Smooth muscle cell of the umbilical artery (primary cell): ENCODE measurements around the gene HACD2. TPM values are rescaled to one million over a fixed set of nuclear protein-coding genes. Genes with fewer than 3 reads are reported as not detected.

Source experiments
- total RNA-seq: library from RNA; depleted of rRNA; stranded (reverse); fragments of >200 nt; gene quantifications from 2 replicates; pipeline ENCODE4 v1.2.3, GENCODE V29; 2014

HACD2 gene, protein sequence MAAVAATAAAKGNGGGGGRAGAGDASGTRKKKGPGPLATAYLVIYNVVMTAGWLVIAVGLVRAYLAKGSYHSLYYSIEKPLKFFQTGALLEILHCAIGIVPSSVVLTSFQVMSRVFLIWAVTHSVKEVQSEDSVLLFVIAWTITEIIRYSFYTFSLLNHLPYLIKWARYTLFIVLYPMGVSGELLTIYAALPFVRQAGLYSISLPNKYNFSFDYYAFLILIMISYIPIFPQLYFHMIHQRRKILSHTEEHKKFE
- 19.8 and 26.4 TPM in 2 replicates for total RNA-seq

DNA sequence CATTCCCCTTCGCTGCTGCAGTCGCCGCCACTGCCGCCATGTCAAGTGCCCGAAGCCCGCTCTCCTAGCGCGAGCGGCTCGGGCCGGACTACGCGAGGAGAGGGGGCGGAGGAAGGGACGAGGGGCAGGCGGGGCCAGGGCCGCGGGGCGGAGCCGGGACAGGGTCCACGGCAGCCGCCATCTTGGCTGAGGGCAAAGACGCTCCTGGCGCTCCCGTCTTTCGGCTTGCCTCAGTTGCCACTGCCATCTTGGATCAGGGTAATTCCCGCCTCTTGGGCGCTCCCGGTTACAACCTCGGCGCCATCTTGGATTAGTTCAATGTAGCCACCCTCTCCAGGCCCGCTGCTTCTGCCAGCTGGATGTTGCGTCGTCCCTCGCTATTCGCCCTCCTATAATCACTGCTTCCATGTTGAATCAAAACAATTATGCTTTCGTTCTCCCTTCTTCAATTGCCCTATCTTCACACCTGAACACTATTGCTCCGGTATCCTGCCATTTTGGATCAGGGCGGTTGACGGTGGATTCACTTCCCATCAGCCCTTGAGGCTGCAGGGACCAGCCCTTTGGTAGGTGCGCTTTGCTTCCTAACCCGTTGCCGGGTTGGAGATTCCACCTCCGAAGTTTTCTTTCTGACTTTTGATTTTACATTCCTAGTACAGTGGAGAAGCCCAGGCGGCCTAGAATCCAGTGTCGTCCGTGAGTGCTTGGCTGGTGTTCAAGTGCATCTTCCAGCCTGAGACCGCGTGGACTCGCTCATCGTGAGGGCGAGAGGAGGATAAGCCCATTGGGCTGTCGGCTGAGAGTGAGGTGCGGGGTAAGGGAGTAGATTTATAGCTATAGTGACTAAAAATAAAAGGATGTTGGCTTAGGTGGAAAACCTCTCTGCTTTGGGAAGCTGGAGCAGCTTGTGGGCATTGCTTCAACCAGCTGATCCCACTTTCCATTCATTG is at the start of gene HACD2:
Gene HACD2 (minus strand): TSS at position 66 of the 950 bp plus-strand sequence. CDS start 26 bp downstream, at position 40.

DNA sequence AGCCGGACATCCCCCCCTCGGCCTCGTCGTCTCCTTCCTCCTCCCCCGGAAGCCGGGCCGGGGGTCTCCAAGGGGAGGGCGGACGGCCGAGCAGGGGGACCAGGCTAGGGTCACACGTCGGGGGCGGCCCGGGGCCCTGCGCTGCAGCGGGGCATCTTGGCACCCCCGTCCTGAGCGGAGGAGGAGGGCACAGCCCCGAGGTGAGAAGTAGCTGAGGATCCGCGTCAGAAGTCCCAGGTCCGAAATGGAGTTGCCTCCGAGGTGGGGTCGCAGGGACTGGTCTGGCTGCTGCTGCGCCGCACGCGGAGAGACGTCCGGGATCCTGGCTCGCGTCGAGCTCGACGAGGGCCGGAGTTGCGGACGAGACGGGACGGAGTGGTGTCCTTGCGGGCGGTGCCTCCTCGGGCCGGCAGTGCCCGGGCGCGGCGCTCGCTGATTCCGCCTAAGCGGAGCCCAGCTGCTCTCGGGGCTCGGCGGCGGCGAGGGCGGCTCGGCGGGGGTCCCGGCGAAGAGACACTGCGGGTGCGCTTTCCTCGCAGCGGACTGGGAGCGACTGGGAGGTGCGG is 136.2 kb downstream of the HACD2 start, which contains the start of gene ADCY5:
Gene ADCY5 (minus strand): TSS at position 555 of the 566 bp plus-strand sequence. CDS start 545 bp downstream, at position 10.

Other genes starting within 250 kb of the HACD2 start
- gene ADCY5, start 136.0 kb downstream of the HACD2 start, total RNA-seq, result 1.3 and 2.1 TPM in 2 replicates